ENCODE data around the gene PCNX2. TPM values are rescaled to one million over a fixed set of nuclear protein-coding genes. Genes with fewer than 3 reads are reported as not detected.
A peak's percentile ranks its signal among the peaks of the same experiment; 100 is the strongest.

PCNX2 gene
- total RNA-seq, 1 experiment from 2014 or later = 50.8 TPM

DNA sequence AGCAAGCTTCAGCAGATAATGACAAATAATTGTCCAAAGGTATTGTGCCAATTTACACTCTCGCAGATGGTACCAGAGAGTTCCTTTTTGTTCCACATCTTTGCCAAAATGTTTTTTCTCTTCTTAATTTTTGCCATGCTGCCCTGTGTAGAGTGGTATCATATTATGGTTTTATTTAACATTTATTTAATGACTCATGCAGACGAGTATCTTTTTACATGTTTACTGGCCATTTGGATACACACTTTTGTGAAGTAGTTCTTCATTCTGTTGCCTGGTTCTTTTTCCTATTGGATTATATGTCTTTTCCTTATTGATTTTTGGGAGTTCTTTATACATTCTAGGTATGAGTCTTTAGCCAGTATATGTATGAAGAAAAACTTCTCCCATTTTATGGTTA, 151.1 kb downstream of the PCNX2 start:
- ATAC-seq (no peak), DNase-seq (ENCODE audit: low spot score) (no peak)
- TF ChIP-seq, protein P1, sequence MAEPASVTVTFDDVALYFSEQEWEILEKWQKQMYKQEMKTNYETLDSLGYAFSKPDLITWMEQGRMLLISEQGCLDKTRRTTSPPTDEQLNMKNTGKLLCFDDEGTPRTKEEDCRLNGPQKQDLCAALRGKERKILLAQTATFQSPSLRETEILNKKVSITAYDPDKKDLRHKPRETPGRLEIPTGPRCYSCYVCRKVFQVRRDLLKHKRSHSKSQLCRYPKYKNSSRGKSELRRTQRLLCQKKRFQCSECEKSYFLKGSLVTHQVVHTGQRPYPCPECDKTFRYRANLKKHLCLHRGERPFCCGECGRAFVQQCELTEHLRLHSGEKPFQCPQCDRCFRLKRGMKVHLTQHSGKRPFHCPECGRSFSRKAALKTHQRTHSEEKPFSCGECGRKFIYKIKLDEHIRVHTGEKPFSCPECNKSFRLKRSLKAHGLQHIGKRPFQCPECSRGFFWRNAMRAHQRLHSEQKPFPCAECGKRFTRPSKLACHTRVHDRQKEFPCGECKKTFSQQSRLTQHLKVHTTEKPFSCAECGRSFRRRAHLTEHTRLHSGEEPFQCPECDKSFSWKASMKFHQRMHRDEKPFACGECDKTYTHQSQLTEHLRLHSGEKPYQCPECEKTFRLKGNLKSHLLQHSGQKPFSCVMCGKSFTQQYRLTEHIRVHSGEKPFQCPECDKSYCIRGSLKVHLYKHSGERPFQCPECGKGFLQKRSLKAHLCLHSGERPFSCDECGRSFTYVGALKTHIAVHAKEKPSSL (CRISPR knock-in tag; conservative IDR thresholded peaks at IDR 0.05) = no peak
- TF ChIP-seq TCF7 (CRISPR knock-in tag; IDR thresholded peaks at IDR 0.05; ENCODE audit: low read depth) (no peak), ZNF232 (CRISPR knock-in tag; IDR thresholded peaks at IDR 0.05) (no peak), CREM (CRISPR knock-in tag; IDR thresholded peaks at IDR 0.05) (no peak), ZNF263 (CRISPR knock-in tag; IDR thresholded peaks at IDR 0.05; ENCODE audit: low read depth) (no peak), RORB (CRISPR knock-in tag; IDR thresholded peaks at IDR 0.05) (no peak), JUN (CRISPR knock-in tag; IDR thresholded peaks at IDR 0.05) (no peak), FOXJ3 (CRISPR knock-in tag; IDR thresholded peaks at IDR 0.05; ENCODE audit: borderline replicate concordance) (no peak), ZNF219 (CRISPR knock-in tag; IDR thresholded peaks at IDR 0.05; ENCODE audit: borderline replicate concordance) (no peak)
- TF ChIP-seq, protein P2, sequence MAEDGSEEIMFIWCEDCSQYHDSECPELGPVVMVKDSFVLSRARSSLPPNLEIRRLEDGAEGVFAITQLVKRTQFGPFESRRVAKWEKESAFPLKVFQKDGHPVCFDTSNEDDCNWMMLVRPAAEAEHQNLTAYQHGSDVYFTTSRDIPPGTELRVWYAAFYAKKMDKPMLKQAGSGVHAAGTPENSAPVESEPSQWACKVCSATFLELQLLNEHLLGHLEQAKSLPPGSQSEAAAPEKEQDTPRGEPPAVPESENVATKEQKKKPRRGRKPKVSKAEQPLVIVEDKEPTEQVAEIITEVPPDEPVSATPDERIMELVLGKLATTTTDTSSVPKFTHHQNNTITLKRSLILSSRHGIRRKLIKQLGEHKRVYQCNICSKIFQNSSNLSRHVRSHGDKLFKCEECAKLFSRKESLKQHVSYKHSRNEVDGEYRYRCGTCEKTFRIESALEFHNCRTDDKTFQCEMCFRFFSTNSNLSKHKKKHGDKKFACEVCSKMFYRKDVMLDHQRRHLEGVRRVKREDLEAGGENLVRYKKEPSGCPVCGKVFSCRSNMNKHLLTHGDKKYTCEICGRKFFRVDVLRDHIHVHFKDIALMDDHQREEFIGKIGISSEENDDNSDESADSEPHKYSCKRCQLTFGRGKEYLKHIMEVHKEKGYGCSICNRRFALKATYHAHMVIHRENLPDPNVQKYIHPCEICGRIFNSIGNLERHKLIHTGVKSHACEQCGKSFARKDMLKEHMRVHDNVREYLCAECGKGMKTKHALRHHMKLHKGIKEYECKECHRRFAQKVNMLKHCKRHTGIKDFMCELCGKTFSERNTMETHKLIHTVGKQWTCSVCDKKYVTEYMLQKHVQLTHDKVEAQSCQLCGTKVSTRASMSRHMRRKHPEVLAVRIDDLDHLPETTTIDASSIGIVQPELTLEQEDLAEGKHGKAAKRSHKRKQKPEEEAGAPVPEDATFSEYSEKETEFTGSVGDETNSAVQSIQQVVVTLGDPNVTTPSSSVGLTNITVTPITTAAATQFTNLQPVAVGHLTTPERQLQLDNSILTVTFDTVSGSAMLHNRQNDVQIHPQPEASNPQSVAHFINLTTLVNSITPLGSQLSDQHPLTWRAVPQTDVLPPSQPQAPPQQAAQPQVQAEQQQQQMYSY (CRISPR knock-in tag; IDR thresholded peaks at IDR 0.05) = no peak
- TF ChIP-seq, protein P3, sequence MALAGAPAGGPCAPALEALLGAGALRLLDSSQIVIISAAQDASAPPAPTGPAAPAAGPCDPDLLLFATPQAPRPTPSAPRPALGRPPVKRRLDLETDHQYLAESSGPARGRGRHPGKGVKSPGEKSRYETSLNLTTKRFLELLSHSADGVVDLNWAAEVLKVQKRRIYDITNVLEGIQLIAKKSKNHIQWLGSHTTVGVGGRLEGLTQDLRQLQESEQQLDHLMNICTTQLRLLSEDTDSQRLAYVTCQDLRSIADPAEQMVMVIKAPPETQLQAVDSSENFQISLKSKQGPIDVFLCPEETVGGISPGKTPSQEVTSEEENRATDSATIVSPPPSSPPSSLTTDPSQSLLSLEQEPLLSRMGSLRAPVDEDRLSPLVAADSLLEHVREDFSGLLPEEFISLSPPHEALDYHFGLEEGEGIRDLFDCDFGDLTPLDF (CRISPR knock-in tag; IDR thresholded peaks at IDR 0.05) = no peak
- TF ChIP-seq, protein P4, sequence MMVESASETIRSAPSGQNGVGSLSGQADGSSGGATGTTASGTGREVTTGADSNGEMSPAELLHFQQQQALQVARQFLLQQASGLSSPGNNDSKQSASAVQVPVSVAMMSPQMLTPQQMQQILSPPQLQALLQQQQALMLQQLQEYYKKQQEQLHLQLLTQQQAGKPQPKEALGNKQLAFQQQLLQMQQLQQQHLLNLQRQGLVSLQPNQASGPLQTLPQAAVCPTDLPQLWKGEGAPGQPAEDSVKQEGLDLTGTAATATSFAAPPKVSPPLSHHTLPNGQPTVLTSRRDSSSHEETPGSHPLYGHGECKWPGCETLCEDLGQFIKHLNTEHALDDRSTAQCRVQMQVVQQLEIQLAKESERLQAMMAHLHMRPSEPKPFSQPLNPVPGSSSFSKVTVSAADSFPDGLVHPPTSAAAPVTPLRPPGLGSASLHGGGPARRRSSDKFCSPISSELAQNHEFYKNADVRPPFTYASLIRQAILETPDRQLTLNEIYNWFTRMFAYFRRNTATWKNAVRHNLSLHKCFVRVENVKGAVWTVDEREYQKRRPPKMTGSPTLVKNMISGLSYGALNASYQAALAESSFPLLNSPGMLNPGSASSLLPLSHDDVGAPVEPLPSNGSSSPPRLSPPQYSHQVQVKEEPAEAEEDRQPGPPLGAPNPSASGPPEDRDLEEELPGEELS (CRISPR knock-in tag; IDR thresholded peaks at IDR 0.05) = no peak
- TF ChIP-seq, protein P5, sequence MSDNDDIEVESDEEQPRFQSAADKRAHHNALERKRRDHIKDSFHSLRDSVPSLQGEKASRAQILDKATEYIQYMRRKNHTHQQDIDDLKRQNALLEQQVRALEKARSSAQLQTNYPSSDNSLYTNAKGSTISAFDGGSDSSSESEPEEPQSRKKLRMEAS (CRISPR knock-in tag; IDR thresholded peaks at IDR 0.05) = no peak
- CTCF ChIA-PET = no interaction called here
- no peaks in the 10 kb centered on the region for H3K27me3 Mint-ChIP-seq (ENCODE audit: low read depth)
- no peak overlapping the region for H3K27ac Mint-ChIP-seq
- H3K36me3 Mint-ChIP-seq = peaks cover 18% of the 10 kb centered on the region
- H3K4me1 Mint-ChIP-seq = peaks cover 17% of the 10 kb centered on the region
- POLR2A ChIA-PET = no interaction called here
- no peak overlapping the region for H3K4me3 Mint-ChIP-seq
- H3K9me3 Mint-ChIP-seq = no peaks in the 10 kb centered on the region

DNA sequence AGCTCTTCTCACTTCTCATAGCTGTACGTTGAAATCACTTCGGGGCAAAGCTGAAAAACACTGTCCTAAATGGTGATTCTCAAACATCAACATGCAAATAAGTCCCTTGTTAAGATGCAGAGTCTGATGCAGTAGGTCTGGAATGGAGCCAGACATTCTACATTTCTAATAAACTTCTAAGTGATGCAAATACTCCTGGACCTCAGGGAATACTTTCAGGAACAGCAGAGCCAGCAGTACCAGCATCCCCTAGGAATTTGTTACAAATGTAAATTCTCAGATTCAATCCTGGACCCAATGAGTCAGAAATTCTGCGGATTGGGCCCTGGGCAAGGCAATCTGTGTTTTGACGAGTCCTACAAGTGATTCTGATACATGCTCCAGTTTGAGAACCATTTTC, 152.3 kb downstream of the PCNX2 start:
- Mint-ChIP-seq H3K4me3 (no peak overlapping the region), H3K4me1 (peaks cover 17% of the 10 kb centered on the region), H3K27me3 (ENCODE audit: low read depth) (no peaks in the 10 kb centered on the region), H3K36me3 (peaks cover 26% of the 10 kb centered on the region), H3K9me3 (no peaks in the 10 kb centered on the region), H3K27ac (peak overlapping the region; percentile 28; the same call in 1 of the 2 replicates)
- ChIA-PET POLR2A (no interaction called here), CTCF (no interaction called here)
- ATAC-seq = no peak
- no peak for DNase-seq (ENCODE audit: low spot score)
- TF ChIP-seq ETV6 (CRISPR knock-in tag; IDR thresholded peaks at IDR 0.05) (no peak), CREM (CRISPR knock-in tag; IDR thresholded peaks at IDR 0.05) (no peak), NFYB (CRISPR knock-in tag; conservative IDR thresholded peaks at IDR 0.05; ENCODE audit: low read depth) (no peak)

Measured in WTC11 (cell line).